ENCODE measurements around the gene KCTD11. TPM values are rescaled to one million over a fixed set of nuclear protein-coding genes. Genes with fewer than 3 reads are reported as not detected.
"Not testable (repeated sequence)": the region's sequence is repeated elsewhere in the genome, so short reads cannot be mapped to it uniquely, and the experiment has no call there.

The KCTD11 gene
- total RNA-seq, 1 donor from 2014 or later = 23.3 TPM

GRCh38 chr17:7363311-7363710 lies 11.3 kb downstream of the KCTD11 start:
- Mint-ChIP-seq H3K27me3 (ENCODE audit: low read depth) (no peaks in the 10 kb centered on the region), H3K4me1 (ENCODE audit: low read depth) (no peaks in the 10 kb centered on the region), H3K4me3 (ENCODE audit: unreplicated experiment) (no peak overlapping the region), H3K27ac (ENCODE audit: unreplicated experiment) (no peak overlapping the region), H3K36me3 (ENCODE audit: low read depth) (peaks cover 2% of the 10 kb centered on the region), H3K9me3 (ENCODE audit: low read depth) (no peaks in the 10 kb centered on the region)
- DNase-seq (ENCODE audit: low spot score) = no peak
- no peak for TF ChIP-seq CTCF (IDR thresholded peaks at IDR 0.05)

GRCh38 chr17:7365963-7366362 lies 14.0 kb downstream of the KCTD11 start:
- not testable (repeated sequence) for H3K4me3 Mint-ChIP-seq (ENCODE audit: unreplicated experiment); H3K36me3 Mint-ChIP-seq (ENCODE audit: low read depth); H3K27ac Mint-ChIP-seq (ENCODE audit: unreplicated experiment); H3K9me3 Mint-ChIP-seq (ENCODE audit: low read depth); H3K4me1 Mint-ChIP-seq (ENCODE audit: low read depth); DNase-seq (ENCODE audit: low spot score)
- peaks cover 10% of the 10 kb centered on the region for H3K27me3 Mint-ChIP-seq (ENCODE audit: low read depth)

GRCh38 chr17:7367083-7367482 lies 15.1 kb downstream of the KCTD11 start:
- no peak for TF ChIP-seq CTCF (IDR thresholded peaks at IDR 0.05)
- Mint-ChIP-seq H3K27me3 (ENCODE audit: low read depth) (peaks cover 10% of the 10 kb centered on the region), H3K9me3 (ENCODE audit: low read depth) (no peaks in the 10 kb centered on the region), H3K36me3 (ENCODE audit: low read depth) (peaks cover 2% of the 10 kb centered on the region), H3K4me1 (ENCODE audit: low read depth) (no peaks in the 10 kb centered on the region), H3K4me3 (ENCODE audit: unreplicated experiment) (no peak overlapping the region), H3K27ac (ENCODE audit: unreplicated experiment) (no peak overlapping the region)
- DNase-seq (ENCODE audit: low spot score) = no peak

GRCh38 chr17:7367918-7368598 lies 16.1 kb downstream of the KCTD11 start:
- Mint-ChIP-seq H3K27me3 (ENCODE audit: low read depth) (peaks cover 10% of the 10 kb centered on the region), H3K27ac (ENCODE audit: unreplicated experiment) (no peak overlapping the region)

GRCh38 chr17:7368599-7368994 lies 16.6 kb downstream of the KCTD11 start:
- not testable (repeated sequence) for H3K4me3 Mint-ChIP-seq (ENCODE audit: unreplicated experiment); H3K27ac Mint-ChIP-seq (ENCODE audit: unreplicated experiment); H3K9me3 Mint-ChIP-seq (ENCODE audit: low read depth); H3K36me3 Mint-ChIP-seq (ENCODE audit: low read depth); H3K4me1 Mint-ChIP-seq (ENCODE audit: low read depth); DNase-seq (ENCODE audit: low spot score)
- peaks cover 10% of the 10 kb centered on the region for H3K27me3 Mint-ChIP-seq (ENCODE audit: low read depth)

More at GRCh38 chr17:7367918-7368598, 16.1 kb downstream of the KCTD11 start:
- TF ChIP-seq CTCF (IDR thresholded peaks at IDR 0.05) = no peak
- Mint-ChIP-seq H3K36me3 (ENCODE audit: low read depth) (peaks cover 2% of the 10 kb centered on the region), H3K4me3 (ENCODE audit: unreplicated experiment) (no peak overlapping the region), H3K4me1 (ENCODE audit: low read depth) (no peaks in the 10 kb centered on the region), H3K9me3 (ENCODE audit: low read depth) (no peaks in the 10 kb centered on the region)
- DNase-seq (ENCODE audit: low spot score) = no peak

- no peak for TF ChIP-seq CTCF (IDR thresholded peaks at IDR 0.05)
- Mint-ChIP-seq H3K4me3 (ENCODE audit: unreplicated experiment) (no peak overlapping the region), H3K36me3 (ENCODE audit: low read depth) (peaks cover 2% of the 10 kb centered on the region), H3K9me3 (ENCODE audit: low read depth) (no peaks in the 10 kb centered on the region), H3K27ac (ENCODE audit: unreplicated experiment) (no peak overlapping the region), H3K4me1 (ENCODE audit: low read depth) (no peaks in the 10 kb centered on the region), H3K27me3 (ENCODE audit: low read depth) (peaks cover 10% of the 10 kb centered on the region)
- no peak for DNase-seq (ENCODE audit: low spot score)
Observed at GRCh38 chr17:7369825-7370224, 17.9 kb downstream of the KCTD11 start.

All from chondrocyte (in vitro differentiated cells).